ENCODE results near the gene EZH2.

DNA sequence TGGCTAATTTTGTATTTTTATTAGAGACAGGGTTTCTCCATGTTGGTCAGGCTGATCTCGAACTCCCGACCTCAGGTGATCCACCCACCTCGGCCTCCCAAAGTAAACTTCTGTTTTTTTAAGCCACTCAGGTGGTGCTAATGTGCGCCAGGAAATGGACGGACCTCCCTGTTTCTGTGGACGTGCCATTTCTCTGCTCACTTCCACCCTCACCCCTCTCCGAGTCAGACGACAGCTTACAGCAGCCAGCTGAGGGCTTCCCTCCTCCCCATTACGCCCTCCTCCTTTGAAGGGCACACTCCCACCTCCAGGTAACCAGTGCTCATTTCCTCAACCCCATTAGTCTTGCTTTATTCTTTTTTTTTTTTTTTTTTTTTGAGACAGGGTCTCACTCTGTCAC lies 41.7 kb upstream of the EZH2 start:
- TF ChIP-seq, protein P1, sequence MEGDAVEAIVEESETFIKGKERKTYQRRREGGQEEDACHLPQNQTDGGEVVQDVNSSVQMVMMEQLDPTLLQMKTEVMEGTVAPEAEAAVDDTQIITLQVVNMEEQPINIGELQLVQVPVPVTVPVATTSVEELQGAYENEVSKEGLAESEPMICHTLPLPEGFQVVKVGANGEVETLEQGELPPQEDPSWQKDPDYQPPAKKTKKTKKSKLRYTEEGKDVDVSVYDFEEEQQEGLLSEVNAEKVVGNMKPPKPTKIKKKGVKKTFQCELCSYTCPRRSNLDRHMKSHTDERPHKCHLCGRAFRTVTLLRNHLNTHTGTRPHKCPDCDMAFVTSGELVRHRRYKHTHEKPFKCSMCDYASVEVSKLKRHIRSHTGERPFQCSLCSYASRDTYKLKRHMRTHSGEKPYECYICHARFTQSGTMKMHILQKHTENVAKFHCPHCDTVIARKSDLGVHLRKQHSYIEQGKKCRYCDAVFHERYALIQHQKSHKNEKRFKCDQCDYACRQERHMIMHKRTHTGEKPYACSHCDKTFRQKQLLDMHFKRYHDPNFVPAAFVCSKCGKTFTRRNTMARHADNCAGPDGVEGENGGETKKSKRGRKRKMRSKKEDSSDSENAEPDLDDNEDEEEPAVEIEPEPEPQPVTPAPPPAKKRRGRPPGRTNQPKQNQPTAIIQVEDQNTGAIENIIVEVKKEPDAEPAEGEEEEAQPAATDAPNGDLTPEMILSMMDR (IDR thresholded peaks at IDR 0.05; ENCODE audit: poor library complexity) = no peak
- TF ChIP-seq EZH2phosphoT487 (IDR thresholded peaks at IDR 0.05; ENCODE audit: low read depth, severe bottlenecking, unreplicated experiment) (no peak), EZH2 (IDR thresholded peaks at IDR 0.05; ENCODE audit: borderline replicate concordance) (no peak)

Data from hepatocyte (in vitro differentiated cells).